Measurements from ENCODE around the gene HAP1.

- TF ChIP-seq, protein P1, sequence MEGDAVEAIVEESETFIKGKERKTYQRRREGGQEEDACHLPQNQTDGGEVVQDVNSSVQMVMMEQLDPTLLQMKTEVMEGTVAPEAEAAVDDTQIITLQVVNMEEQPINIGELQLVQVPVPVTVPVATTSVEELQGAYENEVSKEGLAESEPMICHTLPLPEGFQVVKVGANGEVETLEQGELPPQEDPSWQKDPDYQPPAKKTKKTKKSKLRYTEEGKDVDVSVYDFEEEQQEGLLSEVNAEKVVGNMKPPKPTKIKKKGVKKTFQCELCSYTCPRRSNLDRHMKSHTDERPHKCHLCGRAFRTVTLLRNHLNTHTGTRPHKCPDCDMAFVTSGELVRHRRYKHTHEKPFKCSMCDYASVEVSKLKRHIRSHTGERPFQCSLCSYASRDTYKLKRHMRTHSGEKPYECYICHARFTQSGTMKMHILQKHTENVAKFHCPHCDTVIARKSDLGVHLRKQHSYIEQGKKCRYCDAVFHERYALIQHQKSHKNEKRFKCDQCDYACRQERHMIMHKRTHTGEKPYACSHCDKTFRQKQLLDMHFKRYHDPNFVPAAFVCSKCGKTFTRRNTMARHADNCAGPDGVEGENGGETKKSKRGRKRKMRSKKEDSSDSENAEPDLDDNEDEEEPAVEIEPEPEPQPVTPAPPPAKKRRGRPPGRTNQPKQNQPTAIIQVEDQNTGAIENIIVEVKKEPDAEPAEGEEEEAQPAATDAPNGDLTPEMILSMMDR (IDR thresholded peaks at IDR 0.05): no peak
- TF ChIP-seq POLR2A (IDR thresholded peaks at IDR 0.05): no peak
Measured at GRCh38 chr17:41773731-41774193, 39.3 kb upstream of the HAP1 start.

Data from heart left ventricle (tissue), 13 donors.